ENCODE measurements around the gene TTC9C.
"Not testable (repeated sequence)": the region's sequence is repeated elsewhere in the genome, so short reads cannot be mapped to it uniquely, and the experiment has no call there.

The TTC9C gene

DNA sequence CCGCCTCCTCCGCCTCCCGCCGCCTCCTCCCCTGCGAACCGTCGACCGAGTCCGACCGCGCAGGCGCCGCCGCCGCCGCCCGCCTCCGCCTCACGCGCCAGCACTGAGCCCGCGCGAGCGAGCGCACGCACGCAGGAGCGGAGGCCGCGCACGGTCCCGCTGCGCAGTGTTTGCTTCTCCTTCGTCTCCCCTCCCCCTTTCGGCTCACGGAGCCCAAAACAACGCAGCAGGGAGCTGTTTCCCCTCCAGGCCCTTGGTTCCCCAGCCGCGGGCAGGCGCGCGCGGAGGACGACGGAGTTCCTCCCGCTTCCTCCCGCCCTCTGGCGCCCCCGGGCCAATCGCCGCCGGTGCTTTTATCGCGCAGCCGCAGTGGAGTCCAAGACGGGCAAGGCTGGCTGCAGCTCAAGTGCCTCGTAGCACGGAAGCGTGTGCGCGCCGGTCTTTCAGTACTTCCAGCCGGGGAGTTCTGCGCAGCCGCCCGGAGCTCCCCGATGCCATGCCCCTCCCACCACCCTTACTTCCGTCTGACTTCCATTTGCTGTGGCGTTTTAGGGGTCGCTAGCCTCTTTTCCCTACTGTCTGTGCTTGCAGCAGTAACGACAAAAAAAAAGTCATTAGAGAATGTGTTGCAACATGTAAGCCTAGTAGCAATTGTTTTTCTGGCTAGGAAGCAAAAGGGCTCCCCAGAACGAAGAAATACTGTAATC is 968 bp upstream of the TTC9C start, which contains the start of gene HNRNPUL2:
TSS of gene HNRNPUL2 (minus strand) at position 293 of the 707 bp plus-strand sequence. CDS start 301 bp downstream, outside the sequence.
- Histone ChIP-seq H3K4me3 (replicated peaks; ENCODE audit: low read depth, low read length) (peak within 1 kb of the TSS; percentile 94), H3K27me3 (replicated peaks; ENCODE audit: control insufficient read depth, insufficient read depth, low read length) (no peaks in the 10 kb centered on the region), H3K36me3 (ENCODE audit: control insufficient read depth, insufficient read depth, low read length) (peaks cover 12% of the 10 kb centered on the region)
- TF ChIP-seq CTCF (IDR thresholded peaks at IDR 0.05; ENCODE audit: insufficient read depth, low read length, poor library complexity, severe bottlenecking) = no peak
- peak; percentile 100 for DNase-seq (ENCODE audit: extremely low read depth, insufficient read length)

GRCh38 chr11:62727872-62728170 is 465 bp upstream of the TTC9C start:
- Histone ChIP-seq H3K27me3 (replicated peaks; ENCODE audit: control insufficient read depth, insufficient read depth, low read length) (no peaks in the 10 kb centered on the region), H3K4me3 (replicated peaks; ENCODE audit: low read depth, low read length) (peak overlapping the region; percentile 94), H3K36me3 (ENCODE audit: control insufficient read depth, insufficient read depth, low read length) (peaks cover 8% of the 10 kb centered on the region)
- DNase-seq (ENCODE audit: extremely low read depth, insufficient read length) = no peak
- no peak for TF ChIP-seq CTCF (IDR thresholded peaks at IDR 0.05; ENCODE audit: insufficient read depth, low read length, poor library complexity, severe bottlenecking)

GRCh38 chr11:62730076-62730475 is 1.8 kb downstream of the TTC9C start:
- H3K4me3 ChIP-seq (replicated peaks; ENCODE audit: low read depth, low read length) = peak overlapping the region; percentile 94
- not testable (repeated sequence) for H3K36me3 ChIP-seq (ENCODE audit: control insufficient read depth, insufficient read depth, low read length); H3K27me3 ChIP-seq (replicated peaks; ENCODE audit: control insufficient read depth, insufficient read depth, low read length); DNase-seq (ENCODE audit: extremely low read depth, insufficient read length)

GRCh38 chr11:62732830-62733229 is 4.5 kb downstream of the TTC9C start:
- Histone ChIP-seq H3K36me3 (ENCODE audit: control insufficient read depth, insufficient read depth, low read length) (peaks cover 10% of the 10 kb centered on the region), H3K4me3 (replicated peaks; ENCODE audit: low read depth, low read length) (no peak overlapping the region), H3K27me3 (replicated peaks; ENCODE audit: control insufficient read depth, insufficient read depth, low read length) (no peaks in the 10 kb centered on the region)
- TF ChIP-seq CTCF (IDR thresholded peaks at IDR 0.05; ENCODE audit: insufficient read depth, low read length, poor library complexity, severe bottlenecking) = peak; percentile 12
- no peak for DNase-seq (ENCODE audit: extremely low read depth, insufficient read length)

DNA sequence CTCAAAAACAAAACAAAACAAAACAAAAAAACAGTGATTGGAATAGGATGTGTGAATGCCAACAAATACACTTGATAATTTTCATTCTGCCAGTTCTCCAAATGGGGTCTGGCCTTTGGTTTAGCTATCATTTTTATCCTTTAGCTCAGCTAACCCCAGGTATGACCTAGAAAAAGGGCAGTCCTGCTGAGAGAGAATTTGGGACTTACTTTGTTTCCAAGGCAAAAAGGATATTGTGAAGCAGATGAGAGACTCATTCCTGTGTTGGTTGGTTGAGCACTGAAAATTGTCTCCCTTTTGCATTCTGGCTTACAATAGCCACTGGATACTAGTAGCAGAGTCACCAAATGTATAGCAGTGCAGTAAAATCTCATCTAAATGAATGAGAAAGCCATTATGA is 8.9 kb downstream of the TTC9C start:
- no peak for TF ChIP-seq CTCF (IDR thresholded peaks at IDR 0.05; ENCODE audit: insufficient read depth, low read length, poor library complexity, severe bottlenecking)
- H3K36me3 ChIP-seq (ENCODE audit: control insufficient read depth, insufficient read depth, low read length) = peaks cover 10% of the 10 kb centered on the region
- no peaks in the 10 kb centered on the region for H3K27me3 ChIP-seq (replicated peaks; ENCODE audit: control insufficient read depth, insufficient read depth, low read length)
- DNase-seq (ENCODE audit: extremely low read depth, insufficient read length) = no peak
- H3K4me3 ChIP-seq (replicated peaks; ENCODE audit: low read depth, low read length) = no peak overlapping the region

DNA sequence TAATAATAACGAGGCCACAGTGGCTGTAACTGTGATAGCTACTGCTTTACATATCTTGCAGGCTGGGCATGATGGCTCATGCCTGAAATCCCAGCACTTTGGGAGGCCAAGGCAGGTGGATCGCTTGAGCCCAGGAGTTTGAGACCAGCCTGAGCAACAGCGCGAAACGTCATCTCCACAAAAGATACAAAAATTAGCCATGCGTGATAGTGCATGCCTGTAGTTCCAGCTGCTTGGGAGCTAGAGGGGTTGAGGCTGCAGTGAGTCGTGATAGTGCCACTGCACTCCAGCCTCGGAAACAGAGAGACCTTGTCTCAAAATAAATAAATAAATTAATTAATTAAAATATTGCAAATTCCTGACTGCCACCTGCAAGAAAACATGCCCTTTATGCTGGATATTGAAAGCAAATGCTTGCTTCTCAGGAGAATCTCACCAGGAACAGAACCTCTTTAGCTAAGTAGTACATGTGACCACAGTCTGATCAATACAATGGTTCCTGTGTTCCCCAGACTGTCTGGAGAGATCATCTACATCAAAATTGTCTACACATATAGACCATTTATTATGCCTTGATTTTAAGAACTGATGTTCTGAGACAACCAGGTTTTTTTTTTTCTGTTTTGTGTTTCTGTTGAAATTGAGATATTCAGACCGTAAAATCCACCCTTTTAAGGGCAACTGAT is 19.3 kb downstream of the TTC9C start:
- no peak for DNase-seq (ENCODE audit: extremely low read depth, insufficient read length)
- no peak for TF ChIP-seq CTCF (IDR thresholded peaks at IDR 0.05; ENCODE audit: insufficient read depth, low read length, poor library complexity, severe bottlenecking)
- Histone ChIP-seq H3K27me3 (replicated peaks; ENCODE audit: control insufficient read depth, insufficient read depth, low read length) (no peaks in the 10 kb centered on the region), H3K4me3 (replicated peaks; ENCODE audit: low read depth, low read length) (no peak overlapping the region), H3K36me3 (ENCODE audit: control insufficient read depth, insufficient read depth, low read length) (peaks cover 3% of the 10 kb centered on the region; the same call in 1 of the 2 replicates)

- DNase-seq (ENCODE audit: extremely low read depth, insufficient read length); H3K4me3 ChIP-seq (replicated peaks; ENCODE audit: low read depth, low read length); H3K36me3 ChIP-seq (ENCODE audit: control insufficient read depth, insufficient read depth, low read length); H3K27me3 ChIP-seq (replicated peaks; ENCODE audit: control insufficient read depth, insufficient read depth, low read length): not testable (repeated sequence)
Measured at GRCh38 chr11:62749931-62750330, 21.6 kb downstream of the TTC9C start.

All from GM06990 (cell line).